GM21786 (cell line): Measurements from ENCODE around the gene ACTR1B.
"Not testable (repeated sequence)": the region's sequence is repeated elsewhere in the genome, so short reads cannot be mapped to it uniquely, and the experiment has no call there.

ENCODE experiments used
- ATAC-seq: cut with Tn5 transposase; IDR thresholded peaks from one replicate; pipeline ENCODE4 v1.9.1; 2021; ENCODE audit not compliant: unreplicated experiment

The ACTR1B gene

DNA sequence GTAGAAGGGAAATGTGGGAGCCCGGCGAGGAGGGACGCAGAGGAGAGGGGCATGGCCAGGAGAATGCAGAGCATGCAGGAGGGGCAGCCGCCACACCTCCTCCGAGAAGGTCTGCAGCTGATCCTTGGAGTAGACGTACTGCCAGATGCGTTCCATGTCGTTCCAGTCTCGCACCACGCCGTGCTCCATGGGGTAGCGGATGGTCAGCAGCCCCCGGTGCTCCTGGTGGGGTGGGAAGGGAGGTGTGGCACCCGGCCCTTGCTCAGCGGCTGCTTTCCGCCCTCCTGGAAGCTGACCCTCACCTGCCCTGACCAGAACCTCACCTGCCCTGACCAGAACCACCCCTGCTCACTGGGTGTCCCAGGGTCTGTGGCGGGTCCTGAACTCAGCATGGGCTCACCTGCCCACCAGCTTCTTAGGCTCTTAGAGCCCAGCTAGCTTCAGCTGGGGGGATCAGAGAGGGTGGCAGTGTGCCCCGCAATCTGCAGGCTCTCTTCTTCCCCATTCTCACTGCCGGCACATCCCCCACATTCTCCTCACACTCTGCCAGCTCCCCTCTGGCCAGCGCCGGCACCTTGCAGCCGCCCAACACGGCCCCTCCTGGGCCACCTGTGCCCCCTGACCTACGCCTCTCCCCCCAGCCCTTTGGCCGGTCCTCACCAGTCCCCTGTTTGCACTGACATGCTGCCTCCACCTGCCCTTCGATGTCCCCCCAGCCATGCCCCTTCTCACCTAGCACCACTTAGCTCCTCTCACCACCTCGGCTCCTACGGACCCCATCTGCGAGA, 4.4 kb downstream of the ACTR1B start:
- ATAC-seq: no peak

GRCh38 chr2:97658691-97659157, 5.1 kb downstream of the ACTR1B start:
- no peak for ATAC-seq

DNA sequence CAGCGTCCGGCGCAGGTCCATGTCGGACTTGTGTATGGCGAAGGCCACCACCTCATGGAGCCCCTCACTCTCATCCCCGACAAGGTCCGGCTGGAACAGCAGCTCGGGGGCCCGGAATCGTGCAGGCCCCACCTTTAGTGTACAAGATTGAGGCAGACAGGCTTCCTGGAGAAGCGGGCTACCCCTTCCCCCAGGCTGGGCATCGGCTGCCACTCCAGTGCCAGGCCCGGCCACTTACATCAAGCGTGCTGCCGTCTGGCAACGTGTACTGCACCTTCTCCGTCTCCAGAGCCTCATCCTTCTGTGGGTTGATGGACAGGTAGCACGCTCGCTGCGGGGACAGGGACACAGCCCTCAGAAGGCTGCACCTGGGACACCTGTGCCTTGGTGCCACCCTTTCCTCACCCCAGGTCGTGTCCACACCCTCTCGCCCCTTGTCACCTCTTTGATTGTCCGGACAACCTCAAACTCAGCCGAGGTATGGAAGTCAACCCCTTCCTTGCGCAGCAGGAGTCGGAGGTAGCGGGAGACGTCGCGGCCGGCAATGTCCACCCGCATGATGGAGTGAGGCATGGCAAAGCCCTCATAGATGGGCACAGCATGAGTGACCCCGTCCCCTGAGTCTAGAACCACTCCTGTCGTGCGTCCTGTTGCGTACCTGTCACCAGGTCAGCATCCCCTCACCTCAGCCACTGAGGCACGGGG, 5.7 kb downstream of the ACTR1B start:
- ATAC-seq: no peak

- ATAC-seq: no peak
Measured at GRCh38 chr2:97656905-97657587, 6.8 kb downstream of the ACTR1B start.

DNA sequence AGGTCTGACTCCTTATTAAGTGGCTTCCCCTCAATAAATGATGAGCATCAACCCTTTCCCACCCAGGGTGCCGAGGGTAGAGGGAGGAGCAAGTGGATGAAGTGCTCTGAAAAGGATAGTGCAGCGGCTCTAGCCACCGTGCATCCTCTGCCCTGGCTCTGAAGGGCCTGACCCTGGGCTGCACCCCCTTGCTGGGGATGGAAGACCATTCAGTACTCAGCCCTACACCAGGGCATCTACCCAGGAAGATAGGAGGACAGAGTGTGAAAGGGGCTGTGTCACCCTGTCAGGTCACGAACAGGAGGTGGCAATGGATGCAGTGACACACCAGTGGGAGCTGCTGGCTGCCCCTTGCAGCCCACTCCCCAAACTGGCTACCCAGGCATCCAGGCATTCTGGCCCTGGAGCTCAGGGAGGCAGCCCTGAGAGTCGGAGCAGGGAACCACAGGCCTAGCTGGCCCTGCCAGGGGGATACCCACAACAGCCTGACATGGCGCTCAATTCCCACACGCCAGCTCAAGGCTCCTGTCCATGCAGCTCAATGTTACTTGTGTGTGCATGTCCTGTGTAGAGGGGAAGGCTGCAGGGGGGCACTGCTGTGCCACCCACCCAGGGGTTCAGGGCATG, 7.6 kb downstream of the ACTR1B start:
- no peak for ATAC-seq

DNA sequence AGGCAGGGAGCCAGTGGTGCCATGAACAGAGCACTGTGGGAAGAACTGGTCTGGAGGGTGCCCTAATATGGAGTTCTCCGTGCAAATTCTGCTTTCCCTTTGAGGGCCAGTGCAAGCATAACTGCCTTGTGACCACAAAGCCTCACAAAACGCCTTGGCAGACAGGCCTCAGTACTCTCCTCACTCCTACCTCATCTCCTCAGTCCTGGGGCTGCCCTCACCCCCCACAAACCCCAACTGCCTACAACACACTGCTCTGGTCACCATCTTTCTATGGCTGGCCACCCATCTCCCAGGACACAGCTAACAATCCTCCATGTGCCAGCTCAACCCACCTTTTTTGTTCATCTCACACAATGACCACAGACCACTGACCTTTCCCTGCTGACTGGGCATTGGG, 9.1 kb downstream of the ACTR1B start:
- no peak for ATAC-seq

DNA sequence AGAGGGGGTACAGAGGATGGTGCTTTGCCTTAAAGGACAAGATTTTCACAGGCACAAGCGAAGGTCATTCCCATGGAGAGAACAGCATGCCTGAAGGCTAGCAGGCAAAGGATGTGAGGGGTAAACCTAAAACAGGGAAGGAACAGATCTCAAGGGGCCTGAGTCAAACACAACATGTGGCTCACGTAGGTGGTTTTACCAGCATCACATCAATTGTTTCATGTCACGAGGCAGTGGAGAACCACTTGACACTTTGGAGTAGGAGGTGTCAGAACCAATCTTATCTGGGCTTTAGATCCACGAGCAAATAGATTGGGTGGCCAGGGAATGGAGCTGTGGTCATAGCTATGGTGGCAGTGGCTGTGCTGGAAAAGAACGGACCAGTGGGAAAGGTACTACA, 9.5 kb downstream of the ACTR1B start:
- no peak for ATAC-seq

- no peak for ATAC-seq
Measured at GRCh38 chr2:97653874-97654273, 10.0 kb downstream of the ACTR1B start.

- ATAC-seq: no peak
Measured at GRCh38 chr2:97653473-97653872, 10.4 kb downstream of the ACTR1B start.

DNA sequence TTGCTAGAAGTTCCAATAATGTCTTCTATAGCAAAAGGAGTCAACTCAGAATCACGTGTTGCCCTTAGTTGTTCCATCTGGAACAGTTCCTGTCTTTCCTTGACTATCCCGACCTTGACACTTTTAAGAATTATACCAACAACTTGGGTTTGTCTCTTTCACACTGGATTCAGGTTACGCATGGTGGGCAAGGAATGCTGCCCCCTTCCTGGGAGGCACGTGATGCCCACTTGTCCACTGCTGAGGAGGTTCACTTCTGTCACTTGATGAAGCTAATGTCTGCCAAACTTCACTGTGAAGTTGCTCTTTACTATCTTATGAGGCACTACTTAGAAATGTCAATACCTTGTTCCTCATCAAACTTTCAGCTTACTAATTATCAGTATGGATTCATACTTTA, 12.7 kb downstream of the ACTR1B start:
- ATAC-seq: no peak

- ATAC-seq: no peak
Measured at GRCh38 chr2:97646977-97647376, 16.9 kb downstream of the ACTR1B start.

- peak; percentile 94 for ATAC-seq
Measured at GRCh38 chr2:97645695-97646629, 17.9 kb downstream of the ACTR1B start, which contains the start of gene COX5B. TSS of gene COX5B (plus strand) at chr2:97646062. CDS start at chr2:97646087, 25 bp downstream.

- peak; percentile 26 for ATAC-seq
Measured at GRCh38 chr2:97645112-97645694, 18.6 kb downstream of the ACTR1B start.

GRCh38 chr2:97644023-97644717, 19.7 kb downstream of the ACTR1B start:
- ATAC-seq: no peak

DNA sequence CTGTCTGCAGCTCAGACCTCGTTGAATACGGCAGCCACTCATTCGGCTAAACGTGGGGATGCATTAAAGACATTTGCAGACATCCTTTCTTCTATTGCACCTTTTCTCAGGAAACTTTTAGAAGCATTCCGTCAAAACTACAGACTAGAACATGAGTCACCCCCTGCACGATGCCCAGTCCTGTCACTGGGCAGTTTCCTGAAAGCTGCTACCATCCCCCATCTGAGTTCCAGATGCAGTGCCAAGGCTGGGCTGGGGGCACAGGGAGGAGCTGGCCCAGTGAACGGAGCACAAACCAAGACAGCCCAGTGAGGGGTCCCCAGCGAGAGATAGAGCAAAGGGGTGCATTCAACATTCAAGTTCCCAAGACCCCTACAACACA, 37.8 kb downstream of the ACTR1B start:
- ATAC-seq: not testable (repeated sequence)

DNA sequence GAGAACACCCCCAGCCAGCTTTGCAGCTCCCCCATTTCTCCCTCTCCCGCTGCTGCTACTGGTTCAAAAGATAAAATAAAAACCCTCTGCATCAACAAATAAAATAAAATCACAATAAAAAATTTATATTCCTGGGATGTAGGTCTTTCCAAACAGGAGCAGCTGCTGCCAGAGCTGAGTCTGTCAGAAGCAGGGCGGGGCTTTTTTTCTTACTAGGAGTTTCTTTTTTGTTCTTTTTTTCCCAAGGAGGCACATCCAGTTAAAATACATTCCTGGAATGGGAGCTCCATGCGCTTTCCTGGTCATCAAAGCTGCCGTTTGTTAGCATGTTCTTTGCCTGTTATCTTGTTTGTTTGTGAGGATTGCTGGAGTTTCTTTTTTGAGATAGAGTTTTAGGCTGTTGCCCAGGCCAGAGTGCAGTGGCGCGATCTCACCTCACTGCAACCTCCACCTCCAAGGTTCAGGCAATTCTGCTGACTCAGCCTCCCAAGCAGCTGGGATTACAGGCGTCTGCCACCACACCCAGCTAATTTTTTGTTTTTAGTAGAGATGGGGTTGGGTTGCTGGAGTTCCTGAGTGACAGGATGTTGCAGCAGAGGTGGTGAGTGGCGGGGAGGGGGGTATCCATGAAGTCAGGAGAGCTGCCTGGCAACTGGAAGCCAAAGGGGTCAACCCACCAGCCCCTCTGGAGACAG, 38.3 kb downstream of the ACTR1B start:
- not testable (repeated sequence) for ATAC-seq

DNA sequence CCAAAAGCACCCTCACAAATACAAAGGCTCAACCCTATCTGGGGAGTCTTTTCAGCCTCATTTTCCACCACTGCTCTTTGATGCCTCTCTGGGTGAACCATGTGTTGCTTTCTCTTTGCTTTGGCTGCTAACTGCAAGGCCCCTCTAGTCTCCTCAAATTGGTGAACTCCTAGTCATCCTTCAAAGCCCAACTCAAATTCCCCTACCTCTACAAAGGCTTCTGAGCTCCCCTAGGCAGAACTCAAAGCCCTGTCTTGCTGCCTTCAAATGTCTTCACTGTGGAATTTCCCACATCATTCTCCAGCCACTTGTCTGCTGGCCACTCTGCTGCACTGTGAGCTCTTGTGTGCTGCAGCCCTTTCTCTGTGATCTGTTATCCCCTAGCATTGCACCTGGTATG, 40.9 kb downstream of the ACTR1B start:
- not testable (repeated sequence) for ATAC-seq

- ATAC-seq: not testable (repeated sequence)
Measured at GRCh38 chr2:97620492-97620891, 43.4 kb downstream of the ACTR1B start.
